ENCODE results near the gene RUNX2.

Gene RUNX2

GRCh38 chr6:45687570-45687969 lies 359.4 kb downstream of the RUNX2 start:
- no peak for DNase-seq

GRCh38 chr6:45688180-45688579 lies 360.1 kb downstream of the RUNX2 start:
- DNase-seq = no peak

DNA sequence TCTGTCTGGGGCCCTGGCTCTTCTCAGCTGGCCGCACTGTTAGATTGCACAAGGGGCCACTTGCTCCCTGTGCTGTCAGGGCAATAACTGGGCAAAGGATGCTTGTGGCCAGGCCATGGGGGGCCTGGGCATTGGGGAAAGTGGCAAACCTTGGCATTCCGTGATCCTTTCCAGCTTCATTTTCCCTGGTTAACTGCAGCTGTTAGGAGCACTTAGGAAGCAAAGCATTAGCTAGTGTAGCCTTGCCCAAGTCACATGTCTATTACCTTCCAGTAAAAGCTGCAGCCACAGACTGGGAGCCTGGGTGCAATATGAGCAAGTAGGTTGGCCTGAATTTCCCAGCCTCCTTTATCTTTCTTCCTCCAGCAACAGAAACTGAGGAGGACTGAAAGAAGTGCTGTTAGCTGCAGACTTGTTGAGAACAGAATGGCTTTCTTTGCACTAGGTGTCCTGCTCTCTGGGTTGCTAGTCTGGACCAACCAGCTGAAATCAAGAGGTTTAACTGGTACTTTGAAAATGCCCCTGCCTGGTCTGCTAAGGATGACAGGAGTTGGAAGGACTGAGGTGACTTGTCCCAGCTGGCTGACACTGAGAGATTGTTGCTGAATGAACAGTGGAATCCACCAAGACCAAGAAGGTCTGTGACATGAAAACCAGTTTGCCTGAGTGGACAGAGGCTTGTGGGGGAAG lies 361.9 kb downstream of the RUNX2 start:
- no peak for DNase-seq

GRCh38 chr6:45690846-45691245 lies 362.7 kb downstream of the RUNX2 start:
- DNase-seq = no peak

- DNase-seq = no peak
Observed at GRCh38 chr6:45691426-45691825, 363.3 kb downstream of the RUNX2 start.

DNA sequence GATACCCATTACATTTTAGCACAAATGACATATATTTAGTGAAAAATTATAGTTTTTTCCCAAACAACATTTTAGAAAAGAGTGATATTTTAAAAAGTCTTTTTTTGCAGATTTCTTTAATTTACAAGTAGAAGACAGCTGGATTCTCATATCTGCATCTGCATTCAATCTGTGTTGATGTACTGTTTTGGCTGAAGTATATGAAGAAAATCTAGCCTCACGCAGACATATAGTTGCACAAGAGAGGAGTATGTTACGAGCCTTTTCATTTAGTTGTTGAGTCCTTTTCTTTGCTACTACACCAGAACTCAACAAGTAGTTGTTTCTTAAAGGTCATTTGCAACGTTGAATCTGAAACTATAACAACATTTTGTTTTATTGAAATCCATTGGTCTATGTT lies 363.9 kb downstream of the RUNX2 start:
- DNase-seq = no peak

DNA sequence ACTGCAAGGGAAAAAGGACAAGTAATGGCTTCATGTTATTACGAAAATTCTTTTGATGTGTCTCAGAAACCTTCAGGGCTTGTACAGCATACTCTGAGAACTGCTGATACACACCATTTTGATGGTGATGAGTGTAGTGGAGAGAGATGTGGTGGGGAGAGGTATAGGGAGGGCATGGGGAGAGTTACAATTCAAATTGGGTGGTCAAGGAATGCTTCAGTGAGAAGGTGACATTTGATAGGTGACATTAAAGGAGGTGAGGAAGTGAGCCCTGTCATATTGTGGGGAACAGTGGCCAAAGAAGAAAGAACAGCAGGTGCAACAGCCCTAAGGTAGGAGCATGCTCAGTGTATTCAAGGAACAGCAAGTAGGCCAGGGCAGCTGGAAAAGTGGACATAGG lies 368.6 kb downstream of the RUNX2 start:
- no peak for DNase-seq

GRCh38 chr6:45697605-45698004 lies 369.5 kb downstream of the RUNX2 start:
- DNase-seq = no peak

DNA sequence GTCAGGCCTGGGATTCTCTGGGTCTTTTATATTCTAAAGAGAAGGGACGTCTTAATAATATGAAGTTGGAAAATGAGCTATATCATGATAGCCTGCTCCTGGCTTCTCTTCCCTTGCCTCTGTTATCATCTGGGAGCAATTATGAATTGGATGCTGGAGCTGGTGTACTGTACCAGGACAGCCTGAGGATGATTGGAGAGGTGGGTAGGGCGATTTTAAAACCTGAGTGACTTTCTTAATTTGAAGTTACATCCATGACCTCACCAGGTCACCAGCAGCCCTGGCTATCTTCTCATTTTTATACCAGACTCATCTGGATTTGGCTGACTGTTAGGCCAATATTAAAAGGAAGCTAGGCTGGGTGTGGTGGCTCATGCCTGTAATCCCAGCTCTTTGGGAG lies 369.9 kb downstream of the RUNX2 start:
- DNase-seq = no peak

DNA sequence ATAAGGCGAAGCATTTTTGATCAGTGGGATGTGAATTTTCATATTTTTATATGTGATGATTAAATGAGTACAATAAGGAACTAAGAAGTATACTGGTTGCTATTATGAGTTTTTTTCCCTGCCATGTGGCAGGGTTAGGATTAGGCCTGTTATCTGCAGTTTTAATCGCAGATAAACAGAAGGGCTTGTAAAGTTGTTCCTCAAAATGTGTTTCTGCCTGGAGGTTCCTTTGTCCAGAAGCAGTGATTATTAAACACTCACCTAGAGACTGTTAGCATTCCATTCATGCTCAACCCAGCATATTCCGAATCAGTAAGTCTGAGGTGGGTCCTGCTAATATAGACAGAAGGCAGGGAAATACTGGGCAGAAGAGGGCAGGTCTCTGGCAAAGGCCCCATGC lies 371.5 kb downstream of the RUNX2 start:
- no peak for DNase-seq

DNA sequence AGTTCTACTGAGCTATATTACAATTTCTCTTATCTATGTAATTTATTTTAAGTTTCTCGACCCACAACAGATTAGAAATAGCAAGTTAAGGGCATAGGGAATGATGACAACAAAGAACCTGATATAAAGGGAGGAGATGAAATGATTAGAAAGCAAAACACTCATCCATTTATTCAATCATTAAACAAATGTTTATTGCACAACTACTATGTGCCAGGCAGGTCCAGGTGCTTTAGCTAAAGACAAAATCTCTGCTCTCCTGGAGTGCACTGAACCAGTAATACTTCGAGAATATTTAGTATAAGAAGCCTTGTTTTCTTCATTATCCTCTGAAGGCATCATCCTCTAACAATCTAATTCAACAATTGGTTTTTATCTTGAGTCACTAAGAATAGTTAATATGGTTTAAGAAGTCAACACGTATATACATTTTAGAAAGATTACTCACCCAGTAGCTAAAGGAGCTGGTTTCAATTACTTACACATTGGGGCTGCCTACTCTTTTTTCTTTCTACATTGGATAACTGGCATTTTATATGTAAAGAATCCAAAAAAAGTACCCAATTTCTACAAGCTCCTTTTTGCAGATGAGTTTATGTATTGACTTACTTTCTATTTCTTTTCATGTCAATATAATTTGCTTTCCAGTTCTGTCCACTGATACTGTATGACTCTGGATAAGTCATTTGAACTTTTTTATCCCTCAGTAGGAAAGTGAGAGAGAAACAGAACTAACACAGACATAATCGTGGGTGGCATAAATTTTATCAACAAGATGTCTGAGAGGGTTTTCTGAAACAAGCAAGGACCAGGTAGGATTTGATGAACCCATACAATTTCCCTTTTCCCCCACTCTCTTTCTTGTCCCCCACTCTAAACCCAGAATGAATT lies 375.0 kb downstream of the RUNX2 start:
- no peak for DNase-seq

GRCh38 chr6:45704056-45704800 lies 376.1 kb downstream of the RUNX2 start:
- no peak for DNase-seq

GRCh38 chr6:45705137-45705855 lies 377.2 kb downstream of the RUNX2 start:
- no peak for DNase-seq

DNA sequence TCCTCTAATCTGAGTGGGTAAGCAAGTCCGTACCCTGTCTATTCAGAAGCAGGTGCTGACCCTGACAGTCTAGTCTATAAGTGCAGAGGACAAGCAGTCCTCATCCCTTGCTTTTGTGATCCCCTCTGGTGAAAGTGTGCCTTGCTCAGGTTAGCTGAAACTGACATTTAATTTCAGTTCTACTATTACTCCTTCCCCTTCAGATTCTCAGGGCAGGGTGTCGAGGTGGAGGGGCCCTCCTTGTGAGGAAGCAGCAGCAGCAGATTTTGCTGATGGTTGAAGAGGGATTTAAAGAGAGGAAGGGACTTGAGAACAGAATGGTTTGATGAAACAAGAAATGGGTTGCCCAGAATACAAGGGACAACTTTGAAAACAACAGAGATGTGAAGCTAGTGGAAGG lies 378.2 kb downstream of the RUNX2 start:
- DNase-seq = no peak

DNA sequence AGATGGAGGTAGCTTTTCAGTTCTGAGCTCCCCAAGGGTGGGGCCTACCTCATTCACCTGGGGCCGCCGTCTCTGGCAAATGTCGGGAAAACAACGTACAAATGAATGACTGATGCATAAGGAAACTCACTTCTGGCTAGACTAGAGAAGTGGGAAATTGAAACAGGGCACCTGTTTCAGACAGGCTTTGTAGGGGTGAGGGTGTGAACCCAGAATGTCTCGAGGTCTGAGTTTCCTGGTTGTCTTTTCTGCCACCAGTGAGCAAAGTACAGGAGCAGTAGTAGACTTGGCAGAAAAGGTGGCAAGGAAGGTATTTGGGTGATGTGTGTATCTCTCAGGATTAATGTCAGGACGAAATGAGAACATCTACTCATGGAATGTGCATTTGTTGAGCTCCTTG lies 379.0 kb downstream of the RUNX2 start:
- no peak for DNase-seq

DNA sequence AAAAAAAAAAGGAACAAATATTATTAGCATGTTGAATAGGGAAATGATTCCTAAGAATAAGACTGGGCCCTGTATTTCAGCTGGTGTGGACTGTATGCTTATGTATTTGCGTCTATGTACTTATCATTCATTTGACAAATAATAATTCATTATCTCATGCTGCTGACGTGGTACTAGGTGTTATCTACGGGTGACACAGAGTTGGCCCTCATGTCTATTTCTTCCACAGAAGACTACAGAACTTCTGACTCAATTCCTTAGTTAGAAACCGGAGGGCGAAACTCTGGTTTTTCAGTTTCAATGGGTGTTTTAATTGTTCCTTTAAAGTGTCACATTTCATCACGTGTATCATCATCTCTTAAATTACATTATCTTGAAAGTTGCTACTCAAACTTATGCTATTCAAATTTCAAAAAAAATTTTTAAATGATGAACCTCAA lies 381.7 kb downstream of the RUNX2 start:
- no peak for DNase-seq

DNA sequence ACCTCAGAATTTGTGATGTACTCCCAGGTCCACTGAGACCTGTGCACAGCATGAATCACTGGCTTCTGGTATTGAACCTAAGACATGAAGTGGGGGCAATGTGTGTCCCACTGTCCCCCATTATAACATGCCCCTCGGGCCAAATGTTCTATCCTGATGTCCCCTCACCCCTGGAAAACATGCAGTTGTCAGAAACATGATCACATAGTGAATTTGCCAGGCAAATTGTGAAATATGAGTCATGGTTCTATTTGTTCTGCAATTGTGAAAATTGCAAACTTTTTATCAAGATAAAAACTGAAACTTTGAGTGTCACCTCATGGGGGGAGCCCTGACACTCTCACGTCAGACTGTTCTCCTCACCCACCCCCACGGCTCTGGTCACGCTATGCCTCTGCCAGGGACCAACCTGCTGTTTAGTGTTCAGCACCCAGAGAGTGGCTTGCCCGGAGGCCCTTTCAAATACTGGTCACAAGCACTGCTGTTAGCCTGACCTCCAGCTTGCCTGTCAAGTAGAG lies 382.2 kb downstream of the RUNX2 start:
- DNase-seq = no peak

GRCh38 chr6:45712076-45712475 lies 383.9 kb downstream of the RUNX2 start:
- no peak for DNase-seq

GRCh38 chr6:45712786-45713185 lies 384.7 kb downstream of the RUNX2 start:
- no peak for DNase-seq

Data from NCI-H1092 (cell line).